Natural killer cell (primary cell): ENCODE results near the gene ANK2. TPM values are rescaled to one million over a fixed set of nuclear protein-coding genes. Genes with fewer than 3 reads are reported as not detected.

Experiments
- ATAC-seq, 3 donors: fragments of 150-1000 bp in 2 of 3; fragments of 200-7000 bp in 1 of 3; cut with Tn5 transposase; 1 replicate in 1 of 3; 2 replicates in 2 of 3; pipeline ENCODE4 v1.10.0; 2021; ENCODE audit warnings: mild to moderate bottlenecking in 2 of 3, moderate library complexity in 2 of 3
- DNase-seq, 2 donors: peaks; one replicate each; pipeline versions ENCODE4 v3.0.0 to v3.0.0-alpha.2; 2013 to 2021; ENCODE audit warnings: mixed read lengths in 1 of 2
- H3K27ac ChIP-seq: one replicate; pipeline ENCODE4 v1.5.1; 2013; ENCODE audit warnings: mild to moderate bottlenecking, low read length
- H3K27me3 ChIP-seq: one replicate; pipeline ENCODE4 v1.6.1; 2013; ENCODE audit warnings: low read length; ENCODE audit not compliant: control insufficient read depth, insufficient read depth
- H3K36me3 ChIP-seq: one replicate; pipeline ENCODE4 v1.6.1; 2013; ENCODE audit warnings: low read length; ENCODE audit not compliant: control insufficient read depth, insufficient read depth
- H3K4me1 ChIP-seq: one replicate; pipeline ENCODE4 v1.6.1; 2013; ENCODE audit warnings: low read length; ENCODE audit not compliant: control insufficient read depth, insufficient read depth
- H3K4me3 ChIP-seq: one replicate; pipeline ENCODE4 v1.5.1; 2013; ENCODE audit warnings: low read length
- H3K9me3 ChIP-seq: one replicate; pipeline ENCODE4 v1.6.1; 2013; ENCODE audit warnings: low read length; ENCODE audit not compliant: control insufficient read depth, insufficient read depth
- H3K27ac Mint-ChIP-seq, 2 donors: one replicate each; pipeline ENCODE4 v1.8.0; 2022; ENCODE audit warnings: mild to moderate bottlenecking in 2 of 2, mixed read lengths in 2 of 2, moderate library complexity in 1 of 2
- H3K27me3 Mint-ChIP-seq, 2 donors: one replicate each; pipeline ENCODE4 v1.8.0; 2022; ENCODE audit warnings: low read depth in 2 of 2, mixed read lengths in 2 of 2
- H3K36me3 Mint-ChIP-seq: one replicate; pipeline ENCODE4 v1.8.0; 2022; ENCODE audit warnings: mixed read lengths
- H3K4me1 Mint-ChIP-seq, 2 donors: one replicate each; pipeline ENCODE4 v1.8.0; 2022; ENCODE audit warnings: mixed read lengths in 2 of 2
- H3K4me3 Mint-ChIP-seq: one replicate; pipeline ENCODE4 v1.8.0; 2022; ENCODE audit warnings: mild to moderate bottlenecking, moderate library complexity, mixed read lengths
- H3K9me3 Mint-ChIP-seq, 2 donors: one replicate each; pipeline ENCODE4 v1.8.0; 2022; ENCODE audit warnings: mixed read lengths in 2 of 2
- WGBS: methylation state at CpG from one replicate; pipeline ENCODE4 v1.1.7; 2013; ENCODE audit warnings: missing lambda C conversion rate; ENCODE audit not compliant: insufficient coverage; 5-methylcytosine and 5-hydroxymethylcytosine counted together
- intact Hi-C: fragments of 100-400 bp; cut with micrococcal nuclease; formaldehyde crosslinking; loops from one replicate; pipeline ENCODE4 v1.14.2; 2022
- total RNA-seq, 4 donors: library from RNA; stranded (reverse); fragments of 120-200 nt in 1 of 4; gene quantifications; one replicate each; pipeline versions ENCODE4 v1.2.3 to v1.2.4, GENCODE V29; 2013 to 2022
- TF ChIP-seq, protein P1 (sequence below): fragments of 200-600 bp; IDR thresholded peaks from one replicate; pipeline ENCODE4 v1.8.0; 2022; ENCODE audit warnings: antibody characterized with exemption

ANK2 gene
- total RNA-seq, 3 donors from 2014 or later (not counting 1 experiment from before 2014, with no cell fraction given): 0.05 TPM; not detected in 2

DNA sequence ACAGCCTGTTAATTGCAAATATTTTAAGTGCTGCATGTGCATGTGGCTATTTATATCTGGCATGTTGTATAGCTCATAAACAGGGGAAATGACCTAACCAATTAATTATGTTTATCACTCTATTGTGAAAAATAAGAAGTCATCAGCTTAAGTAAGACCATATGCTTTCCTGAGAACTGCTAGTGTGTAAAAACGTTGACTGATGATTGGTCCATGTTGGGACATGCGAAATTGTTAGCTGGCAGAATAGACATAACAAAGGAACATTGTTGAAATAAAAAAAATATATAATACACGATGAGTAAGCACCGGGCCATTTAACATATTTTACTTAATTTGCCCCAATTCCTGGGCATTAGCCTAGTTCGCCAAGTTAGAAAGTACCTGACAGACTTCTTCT, 207.5 kb downstream of the ANK2 start:
- H3K27me3 ChIP-seq: no peaks in the 10 kb centered on the region
- no peak overlapping the region for H3K27ac ChIP-seq
- H3K27ac Mint-ChIP-seq: no peak overlapping the region
- 91% methylated on average over 5 of the region's 5 CpGs for WGBS
- H3K27me3 Mint-ChIP-seq: no peaks in the 10 kb centered on the region
- no peaks in the 10 kb centered on the region for H3K9me3 Mint-ChIP-seq
- no peaks in the 10 kb centered on the region for H3K36me3 Mint-ChIP-seq
- H3K36me3 ChIP-seq: no peaks in the 10 kb centered on the region
- H3K4me1 ChIP-seq: no peaks in the 10 kb centered on the region
- no peaks in the 10 kb centered on the region for H3K4me1 Mint-ChIP-seq
- H3K4me3 Mint-ChIP-seq: no peak overlapping the region
- ATAC-seq: no peak
- no peak overlapping the region for H3K4me3 ChIP-seq
- intact Hi-C loops: no loop called here
- DNase-seq: no peak
- TF ChIP-seq, protein P1, sequence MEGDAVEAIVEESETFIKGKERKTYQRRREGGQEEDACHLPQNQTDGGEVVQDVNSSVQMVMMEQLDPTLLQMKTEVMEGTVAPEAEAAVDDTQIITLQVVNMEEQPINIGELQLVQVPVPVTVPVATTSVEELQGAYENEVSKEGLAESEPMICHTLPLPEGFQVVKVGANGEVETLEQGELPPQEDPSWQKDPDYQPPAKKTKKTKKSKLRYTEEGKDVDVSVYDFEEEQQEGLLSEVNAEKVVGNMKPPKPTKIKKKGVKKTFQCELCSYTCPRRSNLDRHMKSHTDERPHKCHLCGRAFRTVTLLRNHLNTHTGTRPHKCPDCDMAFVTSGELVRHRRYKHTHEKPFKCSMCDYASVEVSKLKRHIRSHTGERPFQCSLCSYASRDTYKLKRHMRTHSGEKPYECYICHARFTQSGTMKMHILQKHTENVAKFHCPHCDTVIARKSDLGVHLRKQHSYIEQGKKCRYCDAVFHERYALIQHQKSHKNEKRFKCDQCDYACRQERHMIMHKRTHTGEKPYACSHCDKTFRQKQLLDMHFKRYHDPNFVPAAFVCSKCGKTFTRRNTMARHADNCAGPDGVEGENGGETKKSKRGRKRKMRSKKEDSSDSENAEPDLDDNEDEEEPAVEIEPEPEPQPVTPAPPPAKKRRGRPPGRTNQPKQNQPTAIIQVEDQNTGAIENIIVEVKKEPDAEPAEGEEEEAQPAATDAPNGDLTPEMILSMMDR: no peak
- H3K9me3 ChIP-seq: no peaks in the 10 kb centered on the region

GRCh38 chr4:113260688-113261087, 211.2 kb downstream of the ANK2 start:
- no peak for ATAC-seq
- 90% methylated on average over 4 of the region's 4 CpGs for WGBS
- no peaks in the 10 kb centered on the region for H3K4me1 Mint-ChIP-seq

GRCh38 chr4:113263274-113263673, 213.8 kb downstream of the ANK2 start:
- no peaks in the 10 kb centered on the region for H3K4me1 ChIP-seq
- Mint-ChIP-seq H3K4me1 (no peaks in the 10 kb centered on the region), H3K4me3 (no peak overlapping the region), H3K27me3 (no peaks in the 10 kb centered on the region), H3K36me3 (no peaks in the 10 kb centered on the region), H3K27ac (no peak overlapping the region), H3K9me3 (no peaks in the 10 kb centered on the region)
- no CpG with 5 or more reads among the region's 1 CpG for WGBS
- no peaks in the 10 kb centered on the region for H3K36me3 ChIP-seq
- intact Hi-C loops: no loop called here
- no peak for DNase-seq
- TF ChIP-seq, protein P1: no peak
- no peaks in the 10 kb centered on the region for H3K9me3 ChIP-seq
- ATAC-seq: no peak
- no peak overlapping the region for H3K27ac ChIP-seq
- H3K4me3 ChIP-seq: no peak overlapping the region
- H3K27me3 ChIP-seq: no peaks in the 10 kb centered on the region

More at GRCh38 chr4:113260688-113261087, 211.2 kb downstream of the ANK2 start:
- intact Hi-C loops: no loop called here
- Histone ChIP-seq H3K4me3 (no peak overlapping the region), H3K36me3 (no peaks in the 10 kb centered on the region), H3K27ac (no peak overlapping the region), H3K4me1 (no peaks in the 10 kb centered on the region), H3K9me3 (no peaks in the 10 kb centered on the region), H3K27me3 (no peaks in the 10 kb centered on the region)
- TF ChIP-seq, protein P1: no peak
- no peak overlapping the region for H3K4me3 Mint-ChIP-seq
- no peak overlapping the region for H3K27ac Mint-ChIP-seq
- no peaks in the 10 kb centered on the region for H3K27me3 Mint-ChIP-seq
- no peak for DNase-seq
- no peaks in the 10 kb centered on the region for H3K9me3 Mint-ChIP-seq
- H3K36me3 Mint-ChIP-seq: no peaks in the 10 kb centered on the region

- Histone ChIP-seq H3K36me3 (no peaks in the 10 kb centered on the region), H3K27ac (no peak overlapping the region), H3K4me1 (no peaks in the 10 kb centered on the region), H3K9me3 (no peaks in the 10 kb centered on the region), H3K27me3 (no peaks in the 10 kb centered on the region), H3K4me3 (no peak overlapping the region)
- Mint-ChIP-seq H3K36me3 (no peaks in the 10 kb centered on the region), H3K27me3 (peaks cover 3 to 8% of the 10 kb centered on the region in 2 donors), H3K27ac (no peak overlapping the region), H3K9me3 (no peaks in the 10 kb centered on the region), H3K4me3 (no peak overlapping the region), H3K4me1 (no peaks in the 10 kb centered on the region)
- intact Hi-C loops: no loop called here
- DNase-seq (no peak), ATAC-seq (no peak)
- TF ChIP-seq, protein P1: no peak
- WGBS: 86% methylated on average over 6 of the region's 7 CpGs
These were observed 221.3 kb downstream of the ANK2 start for GRCh38 chr4:113270520-113271319.
